Measurements from ENCODE around the gene HHATL.

HHATL gene

GRCh38 chr3:42662037-42662812, 40.4 kb downstream of the HHATL start:
- peak; percentile 56 for DNase-seq

- DNase-seq = peak; percentile 49
Observed at GRCh38 chr3:42661593-42662022, 41.0 kb downstream of the HHATL start.

GRCh38 chr3:42660898-42661297, 41.7 kb downstream of the HHATL start:
- DNase-seq = peak; percentile 97

- DNase-seq = peak; percentile 58
Observed at GRCh38 chr3:42660131-42660715, 42.4 kb downstream of the HHATL start.

- DNase-seq = peak; percentile 43
Observed at GRCh38 chr3:42659451-42660130, 43.0 kb downstream of the HHATL start.

GRCh38 chr3:42658771-42659390, 43.7 kb downstream of the HHATL start:
- DNase-seq = no peak

GRCh38 chr3:42658091-42658770, 44.4 kb downstream of the HHATL start:
- peak; percentile 51 for DNase-seq

GRCh38 chr3:42657675-42658074, 44.9 kb downstream of the HHATL start:
- peak; percentile 37 for DNase-seq

GRCh38 chr3:42656680-42657610, 45.7 kb downstream of the HHATL start:
- DNase-seq = peak; percentile 55

- peak; percentile 58 for DNase-seq
Observed at GRCh38 chr3:42655980-42656679, 46.5 kb downstream of the HHATL start.

GRCh38 chr3:42655331-42655888, 47.2 kb downstream of the HHATL start:
- peak; percentile 63 for DNase-seq

- peak; percentile 90 for DNase-seq
Observed at GRCh38 chr3:42654331-42655201, 48.0 kb downstream of the HHATL start.

- peak; percentile 70 for DNase-seq
Observed at GRCh38 chr3:42653560-42654330, 48.9 kb downstream of the HHATL start, which contains the start of gene ZBTB47. Gene ZBTB47 (plus strand): TSS chr3:42653697. CDS start chr3:42658356, 4,659 bp downstream.

- DNase-seq = no peak
Observed at GRCh38 chr3:42653303-42653559, 49.4 kb downstream of the HHATL start.

GRCh38 chr3:42652611-42653302, 49.8 kb downstream of the HHATL start:
- peak; percentile 88 for DNase-seq

GRCh38 chr3:42652251-42652610, 50.4 kb downstream of the HHATL start:
- DNase-seq = no peak

GRCh38 chr3:42651248-42652091, 51.1 kb downstream of the HHATL start:
- peak; percentile 75 for DNase-seq
